H54 (cell line): Measurements from ENCODE around the gene CA9.
A peak's percentile ranks its signal among the peaks of the same experiment; 100 is the strongest.

Experiments used
- DNase-seq: peaks from one replicate; pipeline ENCODE4 v3.0.0; 2011; ENCODE audit warnings: low spot score, mixed read lengths; ENCODE audit not compliant: insufficient read length
- FAIRE-seq: peaks from 3 replicates; lab custom pipeline; 2011; peaks lifted over from hg19 to GRCh38; lab: Jason Lieb, UNC
- POLR2A ChIP-seq: IDR thresholded peaks from 2 replicates; pipeline ENCODE4 v1.6.1; 2011; ENCODE audit warnings: low read depth, mild to moderate bottlenecking, low read length

CA9 gene

DNA sequence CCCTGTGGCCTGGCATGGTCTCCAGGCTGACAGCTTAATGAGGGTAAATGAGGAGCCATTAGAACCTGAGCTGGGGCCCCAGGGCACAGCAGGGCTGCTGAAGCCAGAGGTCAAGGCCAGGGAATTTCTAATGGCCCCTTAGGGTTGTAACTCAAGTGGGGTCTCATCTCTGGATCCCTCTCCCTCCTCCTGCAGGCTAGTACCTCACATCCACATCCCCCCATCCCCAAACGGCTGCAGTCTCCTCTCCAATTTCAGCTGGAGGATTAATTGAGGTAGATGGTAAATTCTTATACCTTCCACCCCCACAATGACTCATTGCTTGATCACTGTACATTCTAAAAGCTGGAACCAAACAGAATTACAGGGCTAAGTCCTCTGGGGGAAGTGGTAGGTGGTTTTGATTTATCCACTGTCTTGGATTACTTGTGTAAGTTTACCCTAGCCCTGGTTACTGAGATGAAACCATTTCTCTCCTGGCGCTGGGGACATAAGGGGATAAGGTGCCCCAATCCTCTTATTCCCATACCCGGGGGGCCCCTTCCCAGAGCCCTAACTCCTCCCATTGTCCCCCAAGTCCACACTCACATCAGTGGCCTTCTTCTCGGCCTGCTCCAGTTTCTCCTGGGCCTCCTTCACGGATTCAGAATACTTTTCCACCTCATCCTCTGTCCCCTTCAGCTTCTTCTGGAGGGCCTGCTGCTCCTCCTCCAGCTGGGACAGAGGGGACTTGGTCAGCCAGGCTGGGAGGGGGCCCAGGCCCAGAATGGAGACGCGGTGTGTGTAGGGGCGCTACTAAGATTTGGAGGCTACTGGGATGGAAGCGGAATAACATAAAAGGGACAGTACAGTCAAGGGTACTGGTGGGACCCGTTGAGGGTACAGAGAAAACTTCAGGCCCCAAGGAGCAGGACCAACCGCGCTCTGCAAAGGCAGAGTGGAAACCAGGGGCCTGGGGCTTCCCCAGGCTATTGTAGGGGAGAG is 15.1 kb downstream of the CA9 start:
- no peak for TF ChIP-seq POLR2A
- DNase-seq: peak; percentile 72
- no peak for FAIRE-seq

DNA sequence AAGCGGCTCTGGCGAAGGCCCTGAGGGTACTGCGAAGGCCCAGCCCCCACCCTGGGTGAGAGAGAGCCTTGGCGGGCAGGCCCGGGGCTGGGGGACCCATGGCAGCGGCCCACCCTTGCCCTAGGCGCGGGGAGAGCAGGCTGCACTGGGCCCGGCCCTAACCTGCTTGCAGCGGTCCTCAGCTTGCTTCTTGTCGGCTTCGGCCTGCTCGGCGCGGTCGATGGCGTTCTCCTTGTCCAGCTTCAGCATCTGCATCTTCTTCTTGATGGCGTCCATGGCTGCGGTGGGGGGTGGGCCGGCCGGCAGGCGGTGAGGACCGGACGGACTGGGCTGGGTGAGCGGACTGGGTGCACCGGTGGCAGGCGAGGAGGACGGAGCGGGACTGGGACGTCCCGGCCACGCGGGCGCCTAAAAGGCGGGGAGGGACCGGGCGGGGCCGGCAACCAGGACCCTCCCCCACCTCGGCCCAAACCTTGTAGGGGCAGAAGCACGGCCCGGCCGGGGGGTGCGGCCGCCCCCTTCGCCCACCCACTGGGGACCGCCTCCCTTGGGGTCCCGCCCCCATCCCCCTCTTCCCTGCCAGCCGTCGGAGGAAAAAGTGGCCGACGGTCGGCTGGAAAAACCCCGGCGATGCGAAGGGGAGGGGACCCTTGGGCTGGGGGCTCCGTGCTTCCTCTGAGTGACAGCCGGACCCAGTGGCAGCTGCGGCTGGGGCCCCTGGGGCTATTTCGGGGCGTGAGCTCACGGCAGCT is 16.0 kb downstream of the CA9 start, which contains the start of gene TPM2:
TSS of gene TPM2 (minus strand) at position 384 of the 752 bp plus-strand sequence. CDS start at position 276, 108 bp downstream.
- peak; percentile 44 for DNase-seq
- FAIRE-seq: no peak
- peak; percentile 93 for TF ChIP-seq POLR2A

DNA sequence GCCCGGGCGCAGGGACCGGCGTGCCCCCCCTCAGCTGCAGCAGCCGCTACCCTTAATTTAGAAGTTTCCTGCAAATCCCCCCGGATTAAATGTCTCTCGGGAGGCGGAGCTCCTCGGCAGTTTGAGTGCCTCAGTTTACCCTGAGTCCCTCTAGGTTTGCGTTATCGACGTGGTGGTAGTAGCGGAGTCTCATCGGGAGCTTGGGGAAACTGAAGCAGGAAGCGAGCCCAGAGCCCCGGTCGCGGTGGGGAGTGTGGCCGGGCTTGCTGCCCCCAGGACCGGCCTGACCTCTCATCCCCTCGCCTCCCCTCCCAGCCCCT is 16.5 kb downstream of the CA9 start:
- DNase-seq: no peak
- TF ChIP-seq POLR2A: no peak
- FAIRE-seq: no peak

DNA sequence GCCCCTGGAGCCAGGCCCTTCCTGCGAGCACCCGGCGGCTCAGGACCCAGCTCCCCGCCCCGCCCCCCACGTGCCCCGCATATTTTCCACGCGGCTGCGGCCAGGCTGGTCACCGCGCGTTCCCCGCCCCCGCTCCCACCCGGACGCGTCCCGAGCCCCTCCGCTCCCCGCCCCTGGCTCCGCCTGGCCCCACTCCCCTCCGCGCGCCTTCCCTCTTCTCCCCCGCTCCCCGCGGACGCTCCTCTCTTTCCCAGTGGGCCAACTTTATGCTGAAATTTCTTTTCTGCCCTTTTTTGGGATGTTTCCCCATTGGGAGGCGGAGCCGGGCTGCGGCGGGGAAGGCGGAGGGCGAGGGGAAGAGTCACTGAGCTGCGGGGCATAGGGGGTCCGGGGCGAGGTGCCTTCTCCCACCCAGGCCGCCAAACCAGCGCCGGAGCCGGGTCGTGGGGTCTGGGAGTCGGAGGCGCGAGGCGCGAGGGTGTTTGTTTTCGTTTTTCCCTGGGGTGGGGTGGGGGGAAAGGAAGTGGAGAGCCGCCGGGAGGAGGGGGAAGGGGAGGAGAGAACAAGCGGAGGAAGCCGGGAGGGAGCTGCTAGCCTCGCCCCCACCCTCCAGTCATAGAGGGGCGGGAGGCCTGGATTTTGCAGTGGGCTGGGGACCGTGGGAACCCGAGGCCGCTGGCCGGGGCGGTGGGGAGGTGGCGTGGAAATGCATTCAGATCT is 17.0 kb downstream of the CA9 start:
- FAIRE-seq: no peak
- 0 out of 2 replicates have a peak, but pooled peaks have one; percentile 8 for TF ChIP-seq POLR2A
- peak; percentile 53 for DNase-seq

DNA sequence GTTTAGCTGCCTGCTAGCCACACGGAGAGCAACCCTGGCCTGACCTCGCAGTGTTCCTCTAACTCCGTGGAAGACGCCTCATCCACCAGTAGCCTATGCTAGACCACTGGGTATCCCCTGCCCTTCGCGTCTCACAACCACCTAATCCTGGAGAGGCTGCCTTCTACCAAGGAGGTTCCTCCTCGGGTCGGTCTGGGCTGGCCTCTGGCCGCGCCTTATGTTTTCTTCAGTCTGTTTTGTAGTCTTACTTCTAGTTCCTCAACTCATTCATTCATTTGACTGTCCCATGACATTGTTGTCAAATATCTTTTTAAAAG is 17.6 kb downstream of the CA9 start:
- DNase-seq (no peak), FAIRE-seq (no peak)
- TF ChIP-seq POLR2A: no peak

- FAIRE-seq (no peak), DNase-seq (no peak)
- TF ChIP-seq POLR2A: no peak
These were observed 18.1 kb downstream of the CA9 start for GRCh38 chr9:35691757-35692301.

- no peak for DNase-seq
- no peak for FAIRE-seq
- TF ChIP-seq POLR2A: no peak
These were observed 22.2 kb downstream of the CA9 start for GRCh38 chr9:35695943-35696401.

- no peak for FAIRE-seq
- DNase-seq: peak; percentile 30
- no peak for TF ChIP-seq POLR2A
These were observed 22.9 kb downstream of the CA9 start for GRCh38 chr9:35696520-35697215.

DNA sequence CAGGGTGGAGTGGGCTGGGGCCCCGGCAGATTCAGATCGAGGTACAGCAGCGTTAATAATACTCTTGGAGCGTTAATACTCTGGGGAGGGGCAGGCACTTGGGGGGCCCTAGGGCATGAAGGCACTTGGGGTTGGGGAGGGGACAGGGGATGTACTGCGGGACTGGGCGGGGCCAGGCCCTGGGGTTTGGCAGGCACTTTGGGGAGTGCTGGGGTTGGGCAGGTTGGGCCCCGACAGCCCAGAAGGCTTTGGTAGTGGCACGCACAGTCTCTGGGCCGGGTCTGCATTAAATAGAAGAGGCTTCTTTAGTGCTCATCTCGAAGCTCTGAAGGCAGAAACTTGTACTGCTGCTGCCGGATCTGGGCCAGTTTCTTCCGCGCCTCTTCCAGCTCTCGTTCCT is 23.8 kb downstream of the CA9 start:
- no peak for TF ChIP-seq POLR2A
- FAIRE-seq (no peak), DNase-seq (no peak)

- FAIRE-seq (no peak), DNase-seq (no peak)
These were observed 24.5 kb downstream of the CA9 start for GRCh38 chr9:35698231-35698630.

DNA sequence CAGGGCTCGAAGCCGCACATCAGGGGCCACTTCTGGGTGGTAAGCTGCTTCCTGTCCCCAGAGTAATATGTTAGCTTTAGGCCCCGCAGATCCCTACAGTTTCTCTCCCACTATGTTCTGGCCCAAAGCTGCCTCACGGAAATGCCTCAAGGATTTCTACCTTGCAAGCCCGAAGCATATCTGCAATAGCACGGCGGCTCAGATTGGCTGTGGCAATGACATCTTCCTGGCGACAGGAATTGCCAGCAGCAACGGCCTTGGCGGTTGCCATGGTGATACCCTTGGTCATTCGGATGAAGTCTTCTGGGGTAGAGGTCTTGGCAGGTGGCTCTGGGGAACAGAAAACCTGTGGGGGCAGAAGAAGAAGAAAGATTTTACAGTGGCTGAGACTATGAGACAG is 26.3 kb downstream of the CA9 start:
- FAIRE-seq: no peak
- DNase-seq: no peak
- TF ChIP-seq POLR2A: no peak

More at GRCh38 chr9:35698231-35698630, 24.5 kb downstream of the CA9 start:
- no peak for TF ChIP-seq POLR2A

DNA sequence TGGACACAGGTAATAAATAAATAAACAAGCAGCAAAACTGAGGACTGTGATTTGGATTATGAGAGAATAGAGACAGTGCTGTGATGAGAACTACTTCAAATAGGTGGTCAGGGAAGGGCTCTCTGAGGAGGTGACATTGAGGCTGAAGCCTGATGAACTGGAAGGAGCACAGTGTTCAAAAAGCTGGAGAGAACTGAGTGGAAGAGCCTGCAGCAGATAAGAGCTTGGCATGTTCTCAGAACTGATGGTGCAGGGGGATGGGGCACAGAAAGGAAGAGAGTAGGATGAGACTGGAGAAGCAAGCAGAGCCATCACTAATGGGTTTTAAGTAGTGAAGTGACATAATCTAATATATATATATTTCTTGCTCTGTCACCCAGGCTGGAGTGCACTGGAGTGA is 27.2 kb downstream of the CA9 start:
- TF ChIP-seq POLR2A: no peak
- no peak for DNase-seq
- no peak for FAIRE-seq

DNA sequence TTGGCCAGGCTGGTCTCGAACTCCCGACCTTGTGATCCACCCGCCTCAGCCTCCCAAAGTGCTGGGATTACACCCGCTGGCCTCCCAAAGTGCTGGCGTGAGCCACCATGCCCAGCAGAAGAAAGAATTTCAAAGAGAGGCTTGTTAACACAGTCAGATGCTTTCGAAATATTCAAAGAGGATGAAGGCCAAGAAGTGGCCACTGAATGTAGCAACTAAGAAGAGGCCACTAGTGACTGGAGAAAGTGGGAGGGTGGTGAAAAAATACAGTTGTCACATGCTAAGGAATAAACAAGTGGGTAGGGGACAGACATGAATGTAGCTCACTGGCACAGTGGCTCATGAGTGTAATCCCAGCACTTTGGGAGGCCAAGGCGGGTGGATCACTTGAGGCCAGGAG is 29.0 kb downstream of the CA9 start:
- no peak for TF ChIP-seq POLR2A
- FAIRE-seq (no peak), DNase-seq (no peak)
